ENCODE measurements around the gene DIRAS1. TPM values are rescaled to one million over a fixed set of nuclear protein-coding genes. Genes with fewer than 3 reads are reported as not detected.
"Not testable (repeated sequence)": the region's sequence is repeated elsewhere in the genome, so short reads cannot be mapped to it uniquely, and the experiment has no call there.

The DIRAS1 gene
- total RNA-seq, 1 donor from 2014 or later: 1.6 TPM

DNA sequence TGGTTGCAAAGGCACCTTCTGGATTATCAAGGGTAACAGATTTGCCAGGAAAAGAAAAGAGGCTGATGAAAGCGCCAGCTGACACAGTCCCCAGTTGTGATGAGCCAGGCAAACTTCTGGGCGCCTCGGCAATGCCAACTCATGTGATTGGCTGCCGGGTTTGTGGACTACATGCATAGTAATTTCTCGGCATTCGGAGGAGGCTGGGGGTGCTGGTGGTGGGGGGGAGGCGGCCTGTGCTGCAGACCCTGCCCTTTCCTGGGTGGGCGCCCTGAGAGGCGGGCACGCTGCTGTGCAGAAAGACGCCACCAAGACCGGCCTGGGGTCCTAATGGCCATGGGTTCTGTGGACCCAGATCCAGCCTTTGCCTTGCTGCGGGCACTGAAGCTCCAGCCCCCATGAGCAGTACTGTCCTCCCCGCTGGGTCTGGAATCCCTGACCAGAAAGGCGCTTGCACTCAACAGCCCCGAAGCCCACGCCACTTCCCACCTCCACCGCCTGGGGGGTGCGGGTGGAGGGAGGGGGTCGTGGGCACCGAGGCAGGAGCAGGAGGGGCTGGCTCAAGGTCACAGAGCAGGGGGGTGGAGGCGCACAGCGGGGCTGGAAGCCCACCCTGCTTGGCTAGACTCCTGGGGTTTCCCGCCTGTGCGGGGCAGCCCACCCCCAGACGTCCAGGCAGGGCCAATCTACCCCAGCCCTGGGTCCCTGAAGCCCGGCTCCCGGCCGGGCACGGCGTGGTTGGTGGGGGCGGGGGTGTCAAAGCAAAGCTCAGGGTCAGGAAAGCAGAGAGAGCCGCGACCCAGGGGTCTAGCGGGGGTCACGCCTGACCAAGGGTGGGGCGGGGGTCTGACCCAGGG is 1.0 kb downstream of the DIRAS1 start:
- Histone ChIP-seq H3K36me3 (ENCODE audit: control insufficient read depth in 3 of 3, insufficient read depth in 3 of 3, low read length in 3 of 3) (no peaks in the 10 kb centered on the region), H3K9me3 (ENCODE audit: control insufficient read depth in 3 of 3, low read length in 3 of 3) (peaks cover 3 to 5% (median 5%) of the 10 kb centered on the region in 3 donors), H3K9ac (ENCODE audit: low read depth in 1 of 3, low read length in 3 of 3) (no peak overlapping the region), H3K4me3 (ENCODE audit: low read length in 3 of 3) (no peak overlapping the region), H3K27me3 (ENCODE audit: control insufficient read depth in 3 of 3, insufficient read depth in 3 of 3, low read length in 3 of 3) (peaks cover 24 to 42% (median 41%) of the 10 kb centered on the region in 3 donors), H3K27ac (ENCODE audit: low read depth, low read length) (no peak overlapping the region), H3K4me1 (ENCODE audit: control insufficient read depth in 3 of 3, insufficient read depth in 3 of 3, low read length in 3 of 3) (peaks cover 11 to 18% (median 15%) of the 10 kb centered on the region in 3 donors)

DNA sequence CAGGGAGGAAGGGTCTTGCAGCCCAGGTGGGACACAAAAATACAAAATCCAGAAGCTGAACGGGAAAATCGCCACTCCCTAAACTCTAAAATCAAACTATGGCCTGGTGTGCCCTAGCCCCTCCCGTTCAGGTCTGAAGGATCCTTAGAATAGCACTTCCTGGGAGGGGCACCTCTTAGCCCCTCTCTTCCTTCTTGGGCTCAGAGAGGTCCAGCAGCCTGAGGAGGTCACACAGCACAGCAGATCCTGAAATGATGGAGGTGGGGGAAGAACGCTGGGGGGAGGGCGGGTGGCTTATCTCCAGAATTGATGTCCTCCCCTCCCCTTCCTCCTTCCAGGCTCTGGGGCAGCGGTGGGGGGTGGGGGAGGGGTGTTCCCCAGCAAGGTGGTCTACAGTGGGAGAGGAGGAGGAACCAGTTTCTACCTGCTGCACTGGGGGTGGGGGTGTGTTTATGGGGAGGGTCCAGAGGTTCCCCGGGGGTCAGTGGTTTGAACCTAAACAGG is 1.9 kb downstream of the DIRAS1 start:
- Histone ChIP-seq H3K36me3 (ENCODE audit: control insufficient read depth in 3 of 3, insufficient read depth in 3 of 3, low read length in 3 of 3) (no peaks in the 10 kb centered on the region), H3K27ac (ENCODE audit: low read depth, low read length) (no peak overlapping the region), H3K9me3 (ENCODE audit: control insufficient read depth in 3 of 3, low read length in 3 of 3) (peaks cover 5 to 9% (median 6%) of the 10 kb centered on the region in 3 donors), H3K4me1 (ENCODE audit: control insufficient read depth in 3 of 3, insufficient read depth in 3 of 3, low read length in 3 of 3) (peaks cover 11 to 18% (median 15%) of the 10 kb centered on the region in 3 donors), H3K27me3 (ENCODE audit: control insufficient read depth in 3 of 3, insufficient read depth in 3 of 3, low read length in 3 of 3) (peaks cover 26 to 48% (median 40%) of the 10 kb centered on the region in 3 donors), H3K4me3 (ENCODE audit: low read length in 3 of 3) (no peak overlapping the region), H3K9ac (ENCODE audit: low read depth in 1 of 3, low read length in 3 of 3) (no peak overlapping the region)

DNA sequence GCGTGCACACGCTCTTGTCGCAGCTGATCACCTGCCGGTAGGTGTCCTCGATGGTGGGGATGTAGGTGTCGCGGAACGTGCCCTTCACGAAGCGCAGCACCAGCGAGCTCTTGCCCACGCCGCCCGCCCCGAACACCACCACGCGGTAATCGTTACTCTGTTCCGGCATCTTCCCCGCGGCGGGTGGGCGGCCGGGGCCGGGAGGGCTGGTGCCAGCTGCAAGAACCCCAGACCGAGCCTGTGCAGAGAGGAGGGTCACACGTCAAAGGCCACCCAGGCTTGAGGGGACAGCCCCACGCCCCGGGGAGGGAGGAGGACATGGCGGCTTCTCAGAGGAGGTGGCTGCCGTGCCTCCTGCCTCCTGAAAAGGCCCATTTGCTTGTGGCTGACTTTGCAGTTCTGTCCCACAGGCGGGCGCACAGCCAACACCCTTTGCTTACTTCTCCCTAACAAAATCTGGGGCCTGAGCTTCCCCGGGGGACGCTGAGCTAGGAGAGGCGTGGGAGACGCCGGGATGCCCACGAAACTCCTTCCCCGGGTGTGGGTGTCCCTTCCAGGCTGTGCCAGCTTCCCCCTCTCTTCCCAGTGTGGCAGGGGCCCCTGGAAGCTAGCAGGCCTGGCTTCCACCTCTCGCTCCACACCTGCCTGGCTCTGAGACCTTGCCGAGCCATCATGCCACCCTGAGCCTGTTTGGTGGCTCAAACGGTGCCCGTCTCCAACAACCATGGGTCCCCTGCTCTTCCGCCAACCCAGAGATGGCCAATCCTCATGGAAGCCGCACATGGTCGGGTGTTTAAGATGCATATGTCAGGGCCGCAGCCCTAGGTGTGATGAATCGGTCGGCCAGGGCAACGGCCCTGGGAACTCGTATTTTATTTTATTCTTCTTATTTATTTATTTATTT is 3.3 kb downstream of the DIRAS1 start:
- H3K27me3 ChIP-seq (ENCODE audit: control insufficient read depth in 3 of 3, insufficient read depth in 3 of 3, low read length in 3 of 3): peaks cover 26 to 45% (median 30%) of the 10 kb centered on the region in 3 donors
- peaks cover 5 to 9% (median 6%) of the 10 kb centered on the region in 3 donors for H3K9me3 ChIP-seq (ENCODE audit: control insufficient read depth in 3 of 3, low read length in 3 of 3)
- H3K36me3 ChIP-seq (ENCODE audit: control insufficient read depth in 3 of 3, insufficient read depth in 3 of 3, low read length in 3 of 3): no peaks in the 10 kb centered on the region
- peaks cover 8 to 11% (median 9%) of the 10 kb centered on the region in 3 donors for H3K4me1 ChIP-seq (ENCODE audit: control insufficient read depth in 3 of 3, insufficient read depth in 3 of 3, low read length in 3 of 3)
- H3K9ac ChIP-seq (ENCODE audit: low read depth in 1 of 3, low read length in 3 of 3): no peak overlapping the region
- H3K4me3 ChIP-seq (ENCODE audit: low read length in 3 of 3): no peak overlapping the region
- H3K27ac ChIP-seq (ENCODE audit: low read depth, low read length): no peak overlapping the region

DNA sequence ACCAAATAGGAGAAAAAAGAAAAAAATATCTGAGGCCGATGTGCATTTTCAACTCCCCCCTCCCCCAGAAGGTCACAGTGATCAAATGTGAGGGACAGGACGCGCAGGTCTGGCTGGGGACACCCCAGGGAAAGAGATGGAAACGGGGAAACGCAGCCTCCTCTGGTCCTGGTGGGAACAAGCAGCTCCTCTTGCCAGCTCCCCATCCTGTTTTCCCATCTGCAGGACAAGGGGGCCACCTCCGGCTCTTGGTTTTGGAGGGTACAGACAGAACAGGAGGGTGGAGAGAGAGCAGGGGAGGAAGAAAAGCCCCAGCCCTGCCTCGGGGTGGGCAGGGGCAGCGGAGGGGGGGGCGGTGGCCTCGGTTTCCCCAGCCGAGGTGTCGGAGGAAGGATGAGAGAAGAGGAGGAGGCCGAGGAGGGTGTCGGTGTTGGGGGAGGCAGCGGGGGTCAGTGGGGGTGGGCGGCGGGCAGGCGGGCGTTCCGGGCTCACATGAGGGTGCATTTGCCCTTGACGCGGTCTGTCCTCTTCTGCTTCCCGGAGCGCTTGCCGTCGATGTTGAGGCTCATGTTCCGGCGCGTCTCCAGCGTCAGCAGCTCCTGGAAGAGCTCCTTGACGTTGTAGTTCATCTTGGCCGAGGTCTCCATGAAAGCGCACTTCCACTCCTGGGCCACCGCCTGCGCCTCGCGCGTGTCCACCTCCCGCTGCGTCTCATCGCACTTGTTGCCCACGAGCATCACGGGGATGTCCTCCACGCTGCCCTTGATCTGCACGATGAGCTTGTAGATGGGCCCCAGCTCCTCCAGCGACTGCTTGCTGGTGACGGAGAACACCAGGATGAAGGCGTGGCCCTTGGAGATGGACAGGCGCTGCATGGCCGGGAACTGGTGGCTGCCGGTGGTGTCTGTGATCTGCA is 4.2 kb downstream of the DIRAS1 start:
- H3K27me3 ChIP-seq (ENCODE audit: control insufficient read depth in 3 of 3, insufficient read depth in 3 of 3, low read length in 3 of 3): peaks cover 19 to 36% (median 20%) of the 10 kb centered on the region in 3 donors
- no peak overlapping the region for H3K9ac ChIP-seq (ENCODE audit: low read depth in 1 of 3, low read length in 3 of 3)
- H3K4me1 ChIP-seq (ENCODE audit: control insufficient read depth in 3 of 3, insufficient read depth in 3 of 3, low read length in 3 of 3): peaks cover 4 to 6% (median 5%) of the 10 kb centered on the region in 3 donors
- no peak overlapping the region for H3K4me3 ChIP-seq (ENCODE audit: low read length in 3 of 3)
- no peaks in the 10 kb centered on the region for H3K36me3 ChIP-seq (ENCODE audit: control insufficient read depth in 3 of 3, insufficient read depth in 3 of 3, low read length in 3 of 3)
- H3K9me3 ChIP-seq (ENCODE audit: control insufficient read depth in 3 of 3, low read length in 3 of 3): peaks cover 5 to 9% (median 6%) of the 10 kb centered on the region in 3 donors
- no peak overlapping the region for H3K27ac ChIP-seq (ENCODE audit: low read depth, low read length)

DNA sequence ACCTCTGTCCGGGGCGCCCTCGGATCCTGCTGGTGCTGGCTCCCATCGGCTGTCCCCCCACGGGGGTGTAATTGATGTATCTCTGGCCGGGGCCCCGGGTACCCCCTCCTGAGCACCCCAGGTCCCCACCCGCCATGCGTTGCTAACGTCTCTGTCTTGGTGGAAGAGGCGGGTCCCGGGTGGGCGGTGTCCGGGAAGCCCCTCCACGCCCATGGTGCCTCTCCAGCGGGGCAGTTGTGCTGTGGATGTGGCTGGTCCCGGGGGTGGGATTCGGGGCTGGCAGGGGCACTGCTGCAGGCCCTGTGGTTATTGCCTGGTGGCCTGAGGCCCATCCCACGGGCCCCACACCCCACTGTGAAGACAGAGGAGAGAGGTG is 4.9 kb downstream of the DIRAS1 start:
- Histone ChIP-seq H3K4me3 (ENCODE audit: low read length in 3 of 3) (no peak overlapping the region), H3K27me3 (ENCODE audit: control insufficient read depth in 3 of 3, insufficient read depth in 3 of 3, low read length in 3 of 3) (peaks cover 21 to 33% (median 24%) of the 10 kb centered on the region in 3 donors), H3K36me3 (ENCODE audit: control insufficient read depth in 3 of 3, insufficient read depth in 3 of 3, low read length in 3 of 3) (no peaks in the 10 kb centered on the region), H3K27ac (ENCODE audit: low read depth, low read length) (no peak overlapping the region), H3K4me1 (ENCODE audit: control insufficient read depth in 3 of 3, insufficient read depth in 3 of 3, low read length in 3 of 3) (peaks cover 4 to 6% (median 5%) of the 10 kb centered on the region in 3 donors), H3K9ac (ENCODE audit: low read depth in 1 of 3, low read length in 3 of 3) (no peak overlapping the region), H3K9me3 (ENCODE audit: control insufficient read depth in 3 of 3, low read length in 3 of 3) (peaks cover 5 to 9% (median 6%) of the 10 kb centered on the region in 3 donors)

DNA sequence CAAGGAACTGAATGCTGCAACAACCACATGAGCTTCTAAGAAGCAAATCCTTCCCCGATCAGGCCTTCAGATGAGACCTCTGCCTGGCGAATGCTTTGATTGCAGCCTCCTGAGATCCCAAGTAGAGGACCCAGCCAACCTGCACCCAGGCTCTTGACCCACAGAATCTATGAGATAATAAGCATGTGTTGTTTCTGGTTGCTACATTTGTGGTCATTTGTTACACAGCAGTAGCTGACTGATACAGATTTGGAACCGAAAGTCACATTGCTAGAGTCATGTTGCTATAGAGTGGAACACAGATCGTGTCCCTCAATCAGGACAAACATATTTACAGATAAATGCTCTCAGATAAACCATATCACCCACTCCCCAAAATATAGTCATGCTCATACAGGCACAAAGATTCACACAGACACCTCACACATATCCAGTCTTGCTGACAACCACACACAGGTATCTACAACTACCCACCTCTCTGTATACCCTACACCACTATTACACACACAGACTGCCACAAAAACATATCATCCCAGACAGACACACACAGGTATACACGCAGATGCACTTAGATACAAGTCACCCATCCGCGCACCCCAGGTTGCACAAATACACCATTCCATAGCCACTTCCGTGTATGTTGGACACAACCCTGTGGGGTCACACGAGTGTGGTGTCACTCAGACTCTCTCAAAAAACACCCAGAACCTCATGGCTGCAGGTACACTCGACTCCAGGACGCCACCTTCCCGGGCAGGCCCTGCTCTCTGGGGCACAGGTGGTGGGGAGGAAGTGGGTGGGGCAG is 5.5 kb downstream of the DIRAS1 start:
- Histone ChIP-seq H3K4me1 (ENCODE audit: control insufficient read depth in 3 of 3, insufficient read depth in 3 of 3, low read length in 3 of 3) (peaks cover 4 to 6% (median 5%) of the 10 kb centered on the region in 3 donors), H3K9ac (ENCODE audit: low read depth in 1 of 3, low read length in 3 of 3) (no peak overlapping the region), H3K4me3 (ENCODE audit: low read length in 3 of 3) (no peak overlapping the region), H3K27me3 (ENCODE audit: control insufficient read depth in 3 of 3, insufficient read depth in 3 of 3, low read length in 3 of 3) (peaks cover 21 to 37% (median 26%) of the 10 kb centered on the region in 3 donors), H3K9me3 (ENCODE audit: control insufficient read depth in 3 of 3, low read length in 3 of 3) (peaks cover 5 to 9% (median 6%) of the 10 kb centered on the region in 3 donors), H3K27ac (ENCODE audit: low read depth, low read length) (no peak overlapping the region), H3K36me3 (ENCODE audit: control insufficient read depth in 3 of 3, insufficient read depth in 3 of 3, low read length in 3 of 3) (no peaks in the 10 kb centered on the region)

DNA sequence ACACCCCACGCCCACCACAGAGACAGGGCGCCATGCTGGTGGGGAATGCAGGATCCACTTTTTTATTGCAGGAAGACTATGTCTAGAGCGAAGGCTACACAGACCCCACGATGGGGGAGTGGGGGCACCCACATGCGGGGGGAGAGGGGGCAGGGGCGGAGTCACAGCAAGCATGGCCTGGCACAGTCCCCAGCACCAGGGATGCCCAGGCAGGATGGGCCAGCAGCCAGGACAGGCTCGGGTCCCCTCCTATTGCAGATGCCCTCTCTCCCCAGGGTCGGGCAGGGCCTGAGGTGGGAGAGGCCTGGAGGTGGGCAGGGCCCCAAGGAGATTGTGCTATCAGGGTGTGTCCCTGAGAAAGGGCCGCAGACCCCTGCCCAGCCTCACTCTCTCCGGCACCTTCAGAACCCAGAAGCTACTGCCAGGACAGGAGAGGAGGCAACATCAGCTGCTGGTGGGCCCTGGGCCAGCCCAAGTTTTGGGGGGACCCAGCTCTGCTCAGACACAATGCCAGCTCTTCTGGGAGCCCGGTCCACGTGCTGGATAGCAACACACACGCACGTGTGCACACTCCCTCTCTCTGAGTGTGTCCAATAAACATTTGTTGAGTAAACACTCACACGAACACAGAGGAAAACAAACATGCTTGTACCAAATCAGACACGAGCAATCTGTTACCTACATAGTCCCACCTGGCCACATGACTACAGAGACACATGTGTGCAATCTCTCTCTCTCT is 6.5 kb downstream of the DIRAS1 start:
- H3K9ac ChIP-seq (ENCODE audit: low read depth in 1 of 3, low read length in 3 of 3): no peak overlapping the region
- H3K4me1 ChIP-seq (ENCODE audit: control insufficient read depth in 3 of 3, insufficient read depth in 3 of 3, low read length in 3 of 3): peaks cover 0 to 1% (median 0%) of the 10 kb centered on the region in 3 donors
- H3K36me3 ChIP-seq (ENCODE audit: control insufficient read depth in 3 of 3, insufficient read depth in 3 of 3, low read length in 3 of 3): no peaks in the 10 kb centered on the region
- H3K27ac ChIP-seq (ENCODE audit: low read depth, low read length): no peak overlapping the region
- H3K9me3 ChIP-seq (ENCODE audit: control insufficient read depth in 3 of 3, low read length in 3 of 3): peaks cover 5 to 9% (median 6%) of the 10 kb centered on the region in 3 donors
- peaks cover 13 to 28% (median 22%) of the 10 kb centered on the region in 3 donors for H3K27me3 ChIP-seq (ENCODE audit: control insufficient read depth in 3 of 3, insufficient read depth in 3 of 3, low read length in 3 of 3)
- H3K4me3 ChIP-seq (ENCODE audit: low read length in 3 of 3): no peak overlapping the region

DNA sequence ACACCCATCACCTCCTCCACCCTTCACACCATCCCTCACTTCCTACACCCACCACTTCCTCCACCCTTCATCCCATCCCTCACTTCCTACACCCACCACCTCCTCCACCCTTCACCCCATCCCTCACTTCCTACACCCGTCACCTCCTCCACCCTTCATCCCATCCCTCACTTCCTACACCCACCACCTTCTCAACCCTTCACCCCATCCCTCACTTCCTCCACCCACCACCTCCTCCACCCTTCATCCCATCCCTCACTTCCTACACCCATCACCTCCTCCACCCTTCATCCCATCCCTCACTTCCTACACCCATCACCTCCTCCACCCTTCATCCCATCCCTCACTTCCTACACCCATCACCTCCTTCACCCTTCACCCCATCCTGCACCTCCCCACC is 7.1 kb downstream of the DIRAS1 start:
- not testable (repeated sequence) for H3K4me1 ChIP-seq (ENCODE audit: control insufficient read depth in 3 of 3, insufficient read depth in 3 of 3, low read length in 3 of 3); H3K9me3 ChIP-seq (ENCODE audit: control insufficient read depth in 3 of 3, low read length in 3 of 3); H3K27ac ChIP-seq (ENCODE audit: low read depth, low read length); H3K9ac ChIP-seq (ENCODE audit: low read depth in 1 of 3, low read length in 3 of 3); H3K36me3 ChIP-seq (ENCODE audit: control insufficient read depth in 3 of 3, insufficient read depth in 3 of 3, low read length in 3 of 3); H3K4me3 ChIP-seq (ENCODE audit: low read length in 3 of 3)
- peaks cover 12 to 25% (median 20%) of the 10 kb centered on the region in 3 donors for H3K27me3 ChIP-seq (ENCODE audit: control insufficient read depth in 3 of 3, insufficient read depth in 3 of 3, low read length in 3 of 3)
